GM19351 (cell line): ENCODE data around the gene CASQ2.
A peak's percentile ranks its signal among the peaks of the same experiment; 100 is the strongest.

ENCODE experiments used
- ATAC-seq: cut with Tn5 transposase; IDR thresholded peaks from one replicate; pipeline ENCODE4 v1.9.1; 2021; ENCODE audit warnings: mild to moderate bottlenecking, moderate library complexity; ENCODE audit not compliant: unreplicated experiment

CASQ2 gene

DNA sequence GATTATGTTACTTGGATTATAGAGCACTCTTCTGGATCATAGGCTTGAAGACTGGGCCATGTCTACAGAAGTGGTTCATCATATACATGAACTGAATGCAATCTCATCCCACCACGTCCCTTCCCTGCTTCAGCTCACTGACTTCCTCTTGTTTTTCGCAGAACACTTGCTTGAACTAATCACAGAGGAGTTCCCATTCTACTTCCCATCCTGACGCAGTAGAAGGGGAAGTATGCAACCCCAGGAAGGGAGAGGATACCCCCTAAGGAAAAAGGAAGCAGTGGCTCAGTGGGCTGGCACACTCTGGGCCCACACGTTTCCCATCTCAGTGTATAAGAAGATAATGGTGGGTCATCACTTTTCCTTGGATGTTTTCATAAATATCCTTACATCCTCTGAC is 36.2 kb downstream of the CASQ2 start:
- no peak for ATAC-seq

DNA sequence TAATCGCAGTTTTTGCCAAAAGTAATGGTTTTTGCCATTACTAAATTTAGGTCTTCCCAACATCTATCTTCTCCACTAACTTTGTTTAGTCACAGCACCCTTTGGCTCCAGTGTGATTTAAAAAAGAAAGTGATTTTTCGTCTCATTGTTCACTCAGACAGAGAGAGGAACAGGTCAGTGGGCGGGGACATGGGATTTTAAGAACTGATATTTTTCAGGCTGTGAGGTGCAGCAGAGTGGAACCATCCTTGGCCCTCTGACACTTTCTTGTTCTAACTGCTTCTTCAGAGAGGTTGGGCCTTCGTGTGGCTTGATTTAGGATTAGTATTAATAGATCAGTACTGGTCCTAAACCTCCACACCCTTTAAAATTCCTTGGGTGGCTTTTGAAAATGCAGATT is 38.8 kb downstream of the CASQ2 start:
- ATAC-seq, result peak; percentile 97

DNA sequence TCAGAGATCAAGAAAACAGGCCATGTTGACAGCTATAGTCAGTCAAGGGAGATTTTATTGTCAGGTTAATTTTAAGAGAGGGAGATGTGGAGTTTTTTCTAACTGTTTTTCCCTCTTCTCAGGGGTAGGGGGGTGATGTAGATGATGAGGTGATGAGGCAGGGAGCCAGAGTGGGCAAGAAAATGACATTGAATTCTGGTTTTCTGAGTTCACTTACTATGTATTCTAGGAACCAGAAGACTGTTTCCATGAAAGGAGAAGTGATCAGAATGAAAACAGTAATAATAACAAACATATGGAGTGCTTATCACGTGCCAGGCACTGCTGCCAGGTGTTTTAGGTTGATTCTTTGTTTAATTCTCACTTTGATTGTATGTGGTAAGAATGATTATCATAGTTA is 40.2 kb downstream of the CASQ2 start:
- ATAC-seq, result no peak

DNA sequence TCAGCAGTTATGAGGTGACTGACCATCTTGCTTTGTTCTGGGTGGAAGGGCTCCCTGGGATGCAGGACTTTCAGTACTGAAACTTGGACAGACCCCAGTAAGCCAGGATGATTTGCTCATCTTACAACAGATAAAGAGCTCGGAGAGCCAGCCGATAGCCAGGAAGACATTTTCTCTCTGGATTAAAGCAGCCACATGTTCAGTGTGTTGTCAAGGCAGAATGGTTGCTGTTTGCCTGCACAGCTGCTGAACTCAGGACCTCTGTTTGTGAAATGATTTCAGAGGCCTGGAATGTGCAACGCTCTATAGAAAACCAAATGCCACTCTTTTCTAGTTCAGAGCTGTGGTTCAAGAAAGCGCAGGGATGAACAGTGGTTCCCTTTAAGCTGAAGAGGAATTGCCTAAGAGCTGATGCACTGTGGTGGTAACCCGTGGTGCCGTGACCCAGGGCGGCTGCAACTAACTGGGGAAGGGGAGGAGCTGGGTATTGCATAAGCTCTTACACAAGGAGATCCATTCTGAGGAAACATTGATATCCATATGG is 40.7 kb downstream of the CASQ2 start:
- no peak for ATAC-seq

DNA sequence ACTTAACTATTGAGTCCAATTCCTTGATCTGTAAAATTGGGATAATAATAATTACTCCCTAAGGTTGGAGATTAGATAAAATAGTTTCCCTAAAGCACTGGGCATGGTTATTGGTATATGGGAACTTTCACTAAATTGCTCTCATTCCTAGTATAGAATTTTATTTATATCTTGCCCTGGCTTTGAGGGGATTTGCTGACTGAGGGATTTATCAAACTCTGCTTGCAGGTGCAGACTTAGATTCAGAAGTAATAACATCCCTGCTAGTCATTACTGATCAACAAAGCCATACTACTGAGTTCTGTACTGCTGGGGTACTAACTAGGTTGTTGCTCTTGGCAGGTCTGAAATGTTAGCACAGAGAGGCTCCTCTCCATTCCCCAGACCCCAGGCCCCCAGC is 41.9 kb downstream of the CASQ2 start:
- no peak for ATAC-seq

DNA sequence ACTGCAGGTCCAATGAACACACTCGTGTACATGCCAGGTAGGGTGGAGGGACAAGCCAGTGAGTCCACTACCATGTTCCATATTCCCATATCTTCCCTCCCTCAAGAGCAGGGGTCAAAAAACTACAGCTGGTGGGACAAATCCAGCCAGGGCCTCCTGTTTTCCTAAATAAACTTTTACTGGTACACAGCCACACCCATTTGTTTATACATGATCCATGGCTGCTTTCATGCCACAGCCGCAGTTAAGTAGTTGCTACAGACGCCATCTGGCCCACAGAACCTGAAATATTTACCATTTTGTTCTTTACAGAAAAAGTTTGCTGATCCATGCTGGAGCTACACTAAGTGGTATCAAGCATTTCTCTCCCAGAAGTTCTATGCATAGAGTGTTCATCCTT is 42.4 kb downstream of the CASQ2 start:
- ATAC-seq, result no peak

DNA sequence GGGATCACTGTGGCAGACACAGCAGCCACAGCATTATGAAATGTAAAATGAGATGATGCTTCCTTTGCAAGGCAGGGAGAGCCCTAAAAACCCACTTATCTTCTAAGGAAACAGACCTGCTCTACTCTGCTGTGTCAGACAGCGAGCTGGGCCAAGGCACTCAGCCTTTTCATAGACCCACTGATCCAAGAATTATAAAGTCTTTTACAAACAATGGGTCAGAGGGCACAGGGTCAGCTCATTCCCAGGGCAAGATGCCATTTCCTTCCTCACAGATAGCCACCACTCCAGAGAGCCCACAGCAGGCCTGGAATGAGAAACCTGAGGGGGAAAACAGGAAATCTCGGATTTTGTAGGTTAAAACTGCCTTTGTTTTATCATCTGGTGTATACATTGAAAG is 42.9 kb downstream of the CASQ2 start:
- ATAC-seq, result no peak

DNA sequence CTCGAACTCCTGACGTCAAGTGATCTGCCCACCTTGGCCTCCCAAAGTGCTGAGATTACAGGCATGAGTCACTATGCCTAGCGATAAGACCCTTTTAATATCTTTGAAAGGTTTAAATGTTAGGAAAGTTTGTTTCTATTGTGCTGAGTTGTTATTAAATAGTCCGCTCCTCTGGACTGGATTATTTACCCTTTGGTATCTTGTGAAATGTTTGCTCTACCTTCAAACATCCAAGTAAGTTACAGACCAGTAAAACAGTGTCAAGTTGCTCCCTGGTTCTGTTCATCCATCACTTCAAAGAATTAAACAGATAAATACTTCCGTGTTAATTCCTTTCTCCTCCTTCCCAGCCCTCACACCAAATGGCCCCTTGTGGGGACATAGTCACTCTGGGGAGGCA is 44.8 kb downstream of the CASQ2 start:
- ATAC-seq, result no peak

DNA sequence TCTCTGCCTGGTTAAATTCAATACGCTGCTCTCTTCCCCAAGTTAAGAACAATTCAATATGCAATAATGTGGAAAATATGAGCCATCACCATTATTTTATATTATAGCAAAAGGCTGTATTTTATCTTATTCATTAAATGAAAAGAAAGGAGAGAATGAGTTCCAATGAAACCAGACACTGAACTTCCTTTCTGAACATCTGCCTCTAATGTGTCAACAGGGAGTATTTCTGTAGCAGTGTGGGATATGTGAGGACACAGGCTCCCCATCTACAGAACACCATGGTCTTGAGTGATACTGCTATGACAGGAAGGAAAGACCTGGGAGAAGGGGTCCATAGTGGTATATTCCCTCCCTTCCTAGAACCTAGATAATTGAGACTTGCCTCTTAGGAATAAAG is 46.3 kb downstream of the CASQ2 start:
- no peak for ATAC-seq

DNA sequence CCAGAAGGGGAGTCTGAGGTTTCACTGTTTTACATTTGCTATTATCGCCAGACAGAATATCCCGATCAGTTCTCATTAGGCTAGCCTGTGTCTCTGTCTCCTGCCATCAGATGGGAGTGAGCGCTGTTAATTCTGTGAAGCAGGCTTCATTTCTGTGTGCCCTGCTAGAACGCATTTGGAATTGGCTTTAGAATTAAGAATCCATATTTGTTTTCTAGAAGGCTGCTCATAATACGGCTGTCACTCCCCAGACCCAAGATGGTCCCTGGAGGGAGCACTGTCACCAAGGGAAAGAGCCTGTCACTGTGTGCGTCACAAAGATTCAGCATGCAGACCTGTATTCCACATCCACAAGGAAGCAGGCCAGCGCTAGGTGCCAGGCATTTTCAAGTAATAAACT is 49.2 kb downstream of the CASQ2 start:
- ATAC-seq, result no peak

DNA sequence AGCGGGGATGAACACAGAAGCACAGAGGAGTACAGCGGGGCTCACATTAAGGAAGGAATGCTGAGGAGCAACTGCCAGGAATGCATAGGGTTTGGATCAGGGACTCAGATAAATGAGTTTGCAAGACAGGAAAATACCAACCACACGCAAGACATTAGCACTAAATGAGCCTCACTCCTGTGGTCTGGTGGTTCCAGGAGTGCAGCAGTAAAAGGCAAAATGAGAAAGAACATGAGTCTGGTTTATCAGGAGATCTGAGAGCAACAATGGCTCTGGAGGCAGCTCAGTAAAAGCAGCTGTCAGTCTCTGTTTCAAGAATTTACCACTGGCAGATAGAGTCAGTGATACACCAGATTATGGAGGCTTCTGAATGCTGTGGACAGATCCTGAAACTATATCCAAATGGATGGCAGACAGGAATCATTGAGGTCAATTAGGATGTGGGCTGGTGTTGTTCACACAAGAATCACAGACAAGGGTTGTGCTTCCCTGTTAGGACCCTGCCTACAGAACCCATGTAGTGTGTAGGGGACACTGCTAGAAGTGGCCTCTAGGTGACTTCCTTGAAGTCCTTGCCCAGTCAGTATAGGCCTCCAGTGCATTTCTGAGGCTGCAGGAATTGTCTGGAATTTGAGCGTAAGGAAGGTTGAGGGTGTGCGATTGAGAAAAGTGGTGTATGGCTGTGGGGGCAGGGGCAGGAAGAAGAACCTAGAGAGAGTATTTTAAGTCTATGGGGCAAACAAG is 50.3 kb downstream of the CASQ2 start:
- ATAC-seq, result no peak

DNA sequence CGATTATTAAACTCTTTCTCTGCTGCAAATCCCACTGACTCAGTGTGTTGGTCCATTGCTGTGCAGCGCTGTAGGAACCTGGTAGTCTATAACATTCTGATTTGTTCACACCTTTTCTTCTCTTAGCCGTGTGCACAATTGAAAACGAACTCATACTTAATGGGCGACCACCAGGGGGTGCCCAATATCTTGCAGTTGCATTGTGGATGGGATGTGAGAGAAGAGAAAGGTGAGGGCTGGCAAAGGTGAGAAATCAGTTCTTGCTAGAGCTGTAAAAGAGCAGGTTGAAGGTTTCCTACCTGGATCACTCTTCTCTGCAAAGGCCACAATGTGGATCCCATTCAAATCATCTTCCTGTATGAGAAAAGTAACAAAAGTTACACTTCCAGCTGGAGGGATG is 51.0 kb downstream of the CASQ2 start:
- peak; percentile 73 for ATAC-seq

DNA sequence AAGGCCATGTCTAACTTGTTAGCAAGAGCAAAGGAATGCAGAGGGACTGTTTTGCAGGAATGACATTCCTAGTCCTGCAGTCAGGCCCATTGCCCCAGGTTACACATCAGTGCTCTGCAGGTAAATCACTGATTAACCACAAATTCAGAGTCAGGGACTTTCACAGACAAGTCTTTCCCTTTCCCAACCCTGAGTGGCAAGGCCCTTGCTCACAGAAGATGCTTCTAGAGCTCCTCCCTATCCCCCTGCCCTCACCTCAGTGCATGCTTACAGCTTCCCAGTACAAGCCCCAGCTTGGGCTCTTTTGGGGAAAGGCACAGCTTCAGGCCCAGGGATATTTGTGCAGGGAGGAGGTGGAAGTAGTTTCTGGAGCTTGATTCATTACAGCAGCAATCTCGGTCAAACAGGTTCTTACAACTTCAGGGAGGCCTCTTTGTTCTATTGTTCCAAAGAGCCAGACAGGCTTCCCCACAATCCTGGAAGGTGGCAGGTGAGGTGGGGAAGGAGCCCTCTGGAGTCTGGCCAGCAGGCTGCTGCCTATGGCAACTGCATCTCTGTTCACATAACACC is 53.9 kb downstream of the CASQ2 start:
- ATAC-seq, result no peak

DNA sequence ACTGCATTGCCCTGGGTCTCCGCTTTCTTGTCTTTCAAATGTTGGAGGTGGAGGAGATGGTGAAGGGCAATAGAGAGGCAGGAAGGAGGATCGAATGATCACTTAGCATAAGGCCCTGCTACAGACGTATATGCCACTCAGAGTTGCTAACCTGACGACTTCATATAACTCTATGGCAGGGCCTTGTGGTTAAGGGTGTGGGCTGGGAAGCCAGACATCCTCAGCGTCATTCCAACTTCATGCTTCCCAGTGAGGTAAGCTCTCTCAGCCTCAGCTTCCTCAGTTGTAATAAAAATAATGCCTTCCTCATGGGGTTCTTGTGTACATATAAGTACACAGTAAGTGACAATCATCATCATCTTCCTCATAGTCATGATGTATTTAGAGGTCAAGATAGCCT is 54.6 kb downstream of the CASQ2 start:
- ATAC-seq, result no peak

DNA sequence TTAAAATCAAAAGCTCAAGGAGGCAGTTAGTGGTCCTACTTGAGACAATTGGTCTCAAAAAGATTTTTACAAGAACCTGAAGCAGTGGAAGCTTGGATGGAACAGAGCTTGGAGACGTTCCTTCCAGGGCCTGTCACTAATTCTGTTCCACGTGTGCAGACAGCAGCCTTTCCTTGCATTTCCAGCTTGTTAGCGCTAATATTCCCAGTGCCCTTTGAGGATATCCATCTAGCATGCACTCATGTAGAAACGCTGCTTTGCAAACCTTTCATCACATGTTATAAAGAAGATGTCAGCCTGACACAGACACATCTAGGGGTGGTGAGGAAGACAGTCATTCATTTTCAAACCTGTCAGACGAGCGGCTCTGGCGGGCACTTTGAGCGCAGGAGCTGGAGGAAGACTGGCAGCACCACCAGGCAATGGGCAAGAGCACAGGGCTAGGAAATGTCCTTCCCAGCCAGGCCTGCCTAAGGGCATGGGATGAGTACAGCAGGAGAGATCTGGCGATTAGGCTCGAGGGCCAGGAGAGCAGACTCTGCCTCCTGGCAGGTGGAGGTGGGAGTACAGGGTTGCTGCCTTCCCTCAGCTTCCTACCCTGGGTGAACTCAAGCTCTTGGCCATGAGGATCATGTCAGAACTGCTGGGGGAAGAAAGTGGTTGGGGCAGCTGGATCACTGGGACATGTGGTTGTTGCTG is 55.5 kb downstream of the CASQ2 start:
- no peak for ATAC-seq

DNA sequence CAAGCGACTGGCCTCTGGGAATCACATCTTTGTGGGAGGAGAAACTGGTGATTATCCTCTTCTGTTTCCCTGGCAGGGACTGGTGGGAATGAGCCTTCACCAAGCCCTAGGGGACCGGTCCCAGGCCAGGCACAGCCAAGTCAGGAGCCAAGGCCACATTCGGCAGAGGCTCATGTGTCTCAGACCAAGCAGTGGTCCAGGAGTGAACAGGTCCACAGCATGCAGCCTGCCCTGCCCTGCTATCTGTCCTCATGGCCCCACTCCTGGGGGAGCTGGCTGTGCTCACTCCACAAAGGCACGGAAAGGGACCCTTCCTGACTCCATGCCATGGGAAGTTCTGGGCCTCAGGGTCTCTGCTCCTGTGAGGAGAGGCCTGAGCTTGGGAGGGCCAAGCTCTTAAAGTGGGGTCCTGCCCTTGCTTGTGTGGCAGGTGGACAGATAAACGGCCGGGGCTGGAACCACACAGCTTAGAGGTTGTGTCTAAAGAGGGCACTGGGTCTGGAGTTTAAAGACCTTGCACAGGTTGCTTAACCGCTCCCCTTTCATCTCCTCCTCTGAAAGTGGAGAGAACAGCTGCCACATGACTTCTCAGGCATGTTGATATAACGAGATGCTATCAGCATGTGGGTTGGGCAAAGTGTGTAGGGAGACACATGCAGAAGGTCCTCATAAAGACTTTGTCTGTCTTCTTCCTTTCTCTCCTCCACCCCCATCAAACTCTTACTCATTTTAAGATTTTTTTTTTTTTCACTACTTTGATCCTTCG is 57.5 kb downstream of the CASQ2 start:
- ATAC-seq, result no peak

DNA sequence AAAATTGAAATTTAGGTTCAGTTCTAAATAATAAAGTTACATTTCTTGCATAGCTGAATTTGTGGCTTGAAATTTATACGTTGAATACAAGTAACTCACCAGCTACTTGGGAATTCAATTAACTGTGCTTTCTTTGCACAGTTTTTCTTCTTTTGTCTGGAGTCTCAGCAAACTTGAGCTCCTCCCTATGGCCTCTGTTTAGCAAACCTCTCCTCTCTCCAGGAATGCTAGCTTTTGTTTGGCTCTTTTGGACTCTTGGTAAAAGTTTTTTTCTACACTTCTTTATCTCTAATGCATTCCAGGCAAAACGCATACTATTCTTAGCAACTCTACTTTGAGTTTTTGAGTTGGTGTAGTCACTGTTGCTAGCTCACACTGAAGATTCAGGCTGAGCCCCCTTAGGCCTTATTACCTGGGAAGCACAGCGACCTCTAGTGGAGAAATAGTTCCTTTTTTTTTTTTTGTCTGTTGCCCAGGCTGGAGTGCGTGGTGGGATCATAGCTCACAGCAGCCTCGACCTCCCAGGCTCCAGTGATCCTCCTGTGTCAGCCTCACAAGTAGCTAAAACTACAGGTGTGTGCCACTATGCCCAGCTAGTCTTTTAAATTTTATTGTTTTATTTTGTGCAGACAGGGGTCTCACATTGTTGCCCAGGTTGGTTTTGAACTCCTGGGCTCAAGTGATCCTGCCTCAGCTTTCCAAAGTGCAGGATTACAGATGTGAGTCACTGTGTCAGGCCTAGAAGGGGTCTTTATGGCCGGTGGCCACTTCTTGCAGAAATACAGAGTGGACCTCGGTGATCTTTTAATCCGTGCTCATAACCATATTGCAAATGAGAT is 61.7 kb downstream of the CASQ2 start:
- ATAC-seq, result no peak

DNA sequence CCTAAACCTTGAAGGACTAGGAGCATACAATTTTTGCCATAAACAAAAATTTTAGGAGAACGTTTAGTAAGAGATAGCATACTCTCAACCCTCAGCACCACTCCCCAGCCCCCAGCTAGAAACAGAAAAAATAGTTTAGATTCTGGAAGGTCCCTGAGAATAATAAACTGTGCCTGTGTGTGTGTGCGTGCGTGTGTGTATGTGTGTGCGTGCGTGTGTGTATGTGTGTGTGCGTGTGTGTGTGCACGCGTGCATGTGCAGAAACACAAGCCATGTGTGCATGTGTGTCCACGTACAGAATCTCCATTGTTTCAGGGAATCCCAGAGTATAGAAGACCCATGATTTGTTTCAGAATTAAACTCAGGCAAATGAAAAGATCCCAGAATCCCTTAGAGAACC is 62.6 kb downstream of the CASQ2 start:
- no peak for ATAC-seq

DNA sequence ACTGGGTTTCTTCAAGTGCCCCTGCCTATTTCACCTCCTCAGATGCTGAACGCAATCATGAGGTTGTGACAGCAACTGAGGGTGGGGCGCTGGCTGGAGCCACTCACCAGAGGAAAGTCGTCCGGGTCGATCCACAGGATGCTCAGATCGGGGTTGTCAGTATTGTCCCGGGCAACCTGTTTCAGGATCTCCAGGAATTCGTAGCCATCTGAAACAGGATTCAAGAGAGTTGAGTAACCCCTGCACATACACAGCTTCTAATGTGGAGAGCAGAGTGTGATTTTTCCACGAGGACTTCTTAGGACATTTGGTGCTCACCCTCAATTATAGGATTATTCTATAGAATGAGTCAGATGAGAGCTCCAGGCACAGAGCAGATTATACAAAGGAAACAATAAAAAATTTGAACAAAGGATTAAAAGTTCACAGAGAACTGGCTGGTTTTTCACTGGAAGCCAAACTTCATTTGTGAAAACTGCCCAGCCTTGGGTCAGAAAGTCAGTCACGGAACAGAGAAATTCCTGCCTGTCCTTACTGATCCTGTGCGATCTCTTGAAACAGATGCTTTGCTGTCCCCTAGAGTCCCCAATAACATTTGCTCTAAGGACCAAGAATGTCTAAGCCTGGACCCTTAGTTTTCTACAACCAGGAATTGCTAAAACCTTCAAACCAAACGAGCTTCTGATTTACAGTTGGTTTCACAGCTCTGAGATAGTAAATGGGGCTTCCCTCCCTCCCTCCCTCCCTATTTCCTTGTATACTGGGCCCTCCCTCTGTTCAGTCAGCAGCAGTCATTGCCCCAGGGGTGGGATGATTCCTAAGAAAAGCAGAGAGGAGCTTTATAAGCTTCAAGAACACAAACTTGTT is 63.2 kb downstream of the CASQ2 start:
- ATAC-seq, result no peak

DNA sequence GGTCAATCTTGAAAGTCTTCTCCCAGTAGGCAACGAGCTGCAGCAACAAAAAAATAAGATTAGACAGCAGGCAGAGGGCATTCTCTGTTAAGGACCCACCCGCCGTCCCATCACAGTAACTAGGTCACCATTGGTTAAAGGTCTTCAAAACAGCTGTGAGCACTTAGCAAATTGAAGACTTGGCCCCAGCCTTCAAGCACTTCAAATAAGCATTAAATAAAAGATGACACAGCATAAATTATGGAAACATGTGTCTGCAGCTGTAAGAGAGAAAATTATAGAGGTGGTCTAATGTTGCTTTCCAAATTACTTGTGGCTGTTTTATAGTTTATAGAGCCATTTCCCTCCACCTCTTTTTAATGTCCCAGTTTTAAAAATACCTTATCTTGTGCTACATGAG is 65.6 kb downstream of the CASQ2 start:
- ATAC-seq, result no peak
